NCI-H187 (cell line): ENCODE results near the gene DUSP19.
"Not testable (repeated sequence)": the region's sequence is repeated elsewhere in the genome, so short reads cannot be mapped to it uniquely, and the experiment has no call there.

ENCODE experiments used
- DNase-seq, 2 experiments: peaks; one replicate each; lab custom pipeline; 2025; lab: John Stamatoyannopoulos, UW

DUSP19 gene, protein sequence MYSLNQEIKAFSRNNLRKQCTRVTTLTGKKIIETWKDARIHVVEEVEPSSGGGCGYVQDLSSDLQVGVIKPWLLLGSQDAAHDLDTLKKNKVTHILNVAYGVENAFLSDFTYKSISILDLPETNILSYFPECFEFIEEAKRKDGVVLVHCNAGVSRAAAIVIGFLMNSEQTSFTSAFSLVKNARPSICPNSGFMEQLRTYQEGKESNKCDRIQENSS

DNA sequence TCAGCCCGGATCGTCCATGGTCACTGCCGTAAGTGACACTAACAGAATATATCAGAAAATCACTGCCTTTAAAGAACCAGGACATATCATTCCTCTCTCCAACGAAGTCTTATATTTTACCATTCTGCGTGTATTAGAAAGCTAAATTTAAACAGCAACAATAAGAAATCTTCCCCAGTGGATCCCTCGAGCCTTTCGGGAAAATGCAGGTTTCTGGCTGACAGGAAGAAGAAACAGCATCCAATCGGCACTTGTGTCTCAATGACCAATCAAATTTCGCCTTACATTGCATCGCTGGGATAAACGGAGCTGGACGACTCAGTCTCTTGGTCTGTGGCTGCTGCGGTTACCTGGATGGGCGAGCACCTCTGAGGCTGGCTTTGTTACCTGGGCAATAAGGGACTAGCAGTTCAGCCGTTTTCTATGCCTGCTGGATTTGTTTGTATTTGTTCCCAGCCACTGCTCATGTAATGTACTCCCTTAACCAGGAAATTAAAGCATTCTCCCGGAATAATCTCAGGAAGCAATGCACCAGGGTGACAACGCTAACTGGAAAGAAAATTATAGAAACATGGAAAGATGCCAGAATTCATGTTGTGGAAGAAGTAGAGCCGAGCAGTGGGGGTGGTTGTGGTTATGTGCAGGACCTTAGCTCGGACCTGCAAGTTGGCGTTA lies at the start of gene DUSP19:
DUSP19 (plus strand) TSS at position 284 of the 675 bp plus-strand sequence; CDS start at position 471, 187 bp downstream.
- DNase-seq = peak; percentile 71 to 93

DNA sequence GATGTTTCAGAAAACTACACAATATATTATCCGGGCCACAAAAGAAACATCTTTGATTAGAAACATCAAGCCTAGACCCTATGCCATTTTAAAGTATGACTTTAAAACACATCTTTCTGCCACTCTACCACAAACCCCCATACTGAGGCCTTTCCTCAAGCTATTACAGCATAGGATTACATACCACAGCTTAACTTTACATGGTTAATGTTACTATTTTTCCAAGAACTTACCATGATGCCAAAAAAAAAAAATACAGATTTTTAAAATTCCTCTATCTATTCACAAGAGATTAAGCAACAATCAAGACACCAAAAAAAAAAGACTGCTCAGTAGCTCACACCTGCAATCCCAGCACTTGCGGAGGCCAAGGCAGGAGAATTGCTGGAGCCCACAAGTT lies 49.3 kb upstream of the DUSP19 start:
- DNase-seq = no peak

DNA sequence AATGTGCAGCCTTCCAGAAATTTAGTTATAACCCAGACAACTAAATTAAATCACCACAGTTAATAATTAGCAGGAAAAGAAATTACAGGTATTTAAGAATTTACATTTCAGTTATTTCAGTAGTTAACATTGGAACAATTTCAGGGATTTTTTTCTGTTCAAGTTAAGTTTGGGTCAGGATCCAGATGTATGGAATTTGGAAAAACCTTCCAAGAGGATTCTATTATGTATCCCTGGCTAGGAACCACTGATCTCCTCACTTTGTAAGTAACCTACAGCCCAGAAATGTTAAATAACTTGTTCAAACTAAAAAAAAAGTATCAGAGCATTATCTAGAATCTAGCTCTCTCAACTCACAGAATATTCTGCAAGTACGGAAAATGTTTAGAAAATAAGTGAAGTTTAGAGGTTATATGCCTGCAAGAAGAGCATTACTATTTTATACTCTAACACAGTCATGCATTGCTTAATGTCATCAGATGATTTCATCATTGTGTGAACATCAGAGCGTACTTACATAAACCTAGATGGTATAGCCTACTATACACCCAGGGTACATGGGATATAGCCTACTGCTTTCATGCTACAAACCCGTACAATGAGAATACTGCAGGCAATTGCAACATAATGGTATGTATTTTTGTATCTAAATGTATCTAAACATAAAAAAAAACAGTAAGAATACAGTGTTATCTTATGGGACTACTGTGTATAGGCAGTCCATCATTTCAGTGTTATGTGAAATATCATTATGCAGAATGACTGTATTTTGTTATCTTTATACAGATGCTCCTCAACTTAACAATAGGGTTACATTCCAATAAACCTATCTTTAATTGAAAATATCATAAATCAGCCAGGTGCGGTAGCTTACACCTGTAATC lies 46.4 kb upstream of the DUSP19 start:
- DNase-seq = no peak

DNA sequence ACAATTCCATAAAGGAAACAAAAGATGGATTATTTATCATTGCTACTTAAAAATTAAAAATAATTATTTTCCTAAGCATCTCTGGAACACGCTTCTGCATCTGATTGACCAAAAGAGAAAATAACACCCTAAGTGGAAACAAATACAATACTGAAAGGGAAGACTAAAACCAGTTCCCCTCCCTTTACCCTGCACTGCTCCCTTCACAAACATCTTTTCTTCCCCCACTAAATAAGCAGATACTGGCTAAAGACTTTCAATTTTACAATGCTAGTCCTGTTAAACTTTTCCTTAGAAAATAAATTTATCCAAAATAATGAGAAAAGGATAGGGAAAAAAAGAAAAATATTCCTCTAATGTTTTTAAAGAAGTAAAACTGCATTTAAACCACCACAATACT lies 44.6 kb upstream of the DUSP19 start:
- DNase-seq = no peak

DNA sequence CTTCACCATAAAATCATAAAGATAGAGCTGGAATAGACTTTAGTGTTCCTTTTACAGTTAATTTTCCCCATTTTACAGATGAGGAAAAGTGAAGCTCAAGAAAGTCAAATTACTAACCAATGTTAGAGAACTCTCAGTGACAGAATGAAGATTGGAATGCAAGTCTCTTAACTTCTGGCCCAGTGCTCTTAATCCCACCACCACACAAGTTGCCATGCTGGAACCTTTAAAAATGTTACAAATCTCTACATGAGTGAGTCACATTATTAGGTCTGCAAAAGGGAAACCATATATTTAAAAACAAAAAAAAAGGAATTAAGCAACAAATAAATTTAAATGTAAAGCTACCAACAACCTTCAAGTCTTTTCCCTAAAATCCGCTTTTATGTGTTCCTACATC lies 43.7 kb upstream of the DUSP19 start:
- DNase-seq = no peak

DNA sequence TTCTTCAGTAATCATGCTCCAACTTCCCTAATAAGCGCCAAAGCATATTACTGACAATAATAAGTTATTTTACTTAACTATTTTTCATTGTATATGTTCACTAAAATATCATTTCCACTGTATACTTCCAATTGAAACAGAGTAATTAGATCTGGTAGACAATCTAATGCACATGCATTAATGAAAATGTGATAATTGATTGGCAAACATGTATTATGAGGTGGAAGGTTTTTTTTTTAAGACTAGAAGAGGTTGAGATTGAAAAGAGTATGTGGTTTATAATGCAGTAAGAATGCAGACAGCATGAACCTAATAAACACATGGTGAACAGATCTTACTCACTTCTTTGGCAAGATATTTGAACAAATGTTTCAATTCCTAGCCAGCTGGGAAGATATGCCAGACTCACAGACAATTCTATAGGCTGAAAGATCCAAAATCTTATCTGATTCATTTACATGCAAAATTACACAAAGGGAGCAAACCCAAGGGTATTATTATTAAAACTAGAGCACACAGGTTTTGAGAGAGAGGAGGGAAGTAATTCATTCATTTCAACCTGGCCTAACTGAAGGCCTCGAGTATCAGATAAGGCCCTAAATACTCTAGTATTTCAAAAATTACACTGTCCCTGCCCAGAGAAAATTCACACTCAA lies 43.1 kb upstream of the DUSP19 start:
- DNase-seq = no peak

DNA sequence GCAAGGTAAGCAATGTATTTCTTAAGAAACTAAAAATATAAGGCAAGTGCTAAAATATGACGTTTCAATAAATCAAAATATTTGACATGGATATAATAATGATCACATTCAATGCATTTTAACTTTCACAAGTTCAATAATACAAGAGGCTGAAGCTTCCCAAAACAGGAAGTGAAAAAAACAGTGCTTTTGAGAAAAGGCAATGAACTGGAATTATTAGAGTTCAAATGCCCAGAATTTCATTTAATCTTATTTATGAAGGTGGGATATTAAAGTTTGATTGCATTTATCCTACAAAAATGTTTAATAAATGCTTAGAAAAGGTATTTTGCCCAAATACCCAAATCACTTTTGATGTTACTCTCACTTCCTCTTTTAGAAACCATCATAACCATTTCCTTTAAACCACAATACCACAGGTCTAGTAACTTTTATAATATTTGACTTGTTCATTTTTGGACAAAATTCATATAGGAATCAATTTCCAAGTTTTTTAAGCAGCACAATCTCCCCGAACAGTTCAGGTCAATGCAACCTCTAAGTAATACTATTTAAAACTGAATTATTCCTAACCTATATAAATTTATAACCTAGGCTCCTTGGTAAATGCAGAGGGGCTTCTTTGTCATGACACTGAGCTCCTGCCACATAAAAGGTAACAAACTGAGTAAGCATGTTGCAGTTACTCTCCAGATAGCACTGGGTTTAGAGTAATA lies 42.4 kb upstream of the DUSP19 start:
- DNase-seq = no peak

DNA sequence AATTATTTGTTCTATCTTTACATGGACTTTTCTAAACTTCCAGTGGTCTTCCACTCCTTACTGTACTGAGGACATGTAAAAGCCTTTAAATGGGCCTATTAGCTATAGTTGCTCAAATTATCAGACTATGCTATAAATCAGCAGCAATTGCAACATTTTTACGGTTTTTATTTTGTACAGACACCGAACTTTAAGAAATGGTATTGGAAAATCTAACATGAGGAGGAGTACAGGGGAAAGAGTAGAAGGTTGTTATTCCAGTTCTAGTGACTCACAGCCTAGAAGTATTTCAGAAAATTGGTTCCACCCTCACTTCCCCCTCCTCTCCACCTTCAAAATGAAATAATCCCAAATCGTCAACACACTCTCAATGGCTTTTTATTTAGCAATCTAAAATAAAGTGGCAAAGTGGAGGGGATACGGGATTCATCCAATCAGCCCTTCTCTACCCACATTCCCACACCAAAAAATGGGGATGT lies 41.4 kb upstream of the DUSP19 start:
- no peak for DNase-seq

DNA sequence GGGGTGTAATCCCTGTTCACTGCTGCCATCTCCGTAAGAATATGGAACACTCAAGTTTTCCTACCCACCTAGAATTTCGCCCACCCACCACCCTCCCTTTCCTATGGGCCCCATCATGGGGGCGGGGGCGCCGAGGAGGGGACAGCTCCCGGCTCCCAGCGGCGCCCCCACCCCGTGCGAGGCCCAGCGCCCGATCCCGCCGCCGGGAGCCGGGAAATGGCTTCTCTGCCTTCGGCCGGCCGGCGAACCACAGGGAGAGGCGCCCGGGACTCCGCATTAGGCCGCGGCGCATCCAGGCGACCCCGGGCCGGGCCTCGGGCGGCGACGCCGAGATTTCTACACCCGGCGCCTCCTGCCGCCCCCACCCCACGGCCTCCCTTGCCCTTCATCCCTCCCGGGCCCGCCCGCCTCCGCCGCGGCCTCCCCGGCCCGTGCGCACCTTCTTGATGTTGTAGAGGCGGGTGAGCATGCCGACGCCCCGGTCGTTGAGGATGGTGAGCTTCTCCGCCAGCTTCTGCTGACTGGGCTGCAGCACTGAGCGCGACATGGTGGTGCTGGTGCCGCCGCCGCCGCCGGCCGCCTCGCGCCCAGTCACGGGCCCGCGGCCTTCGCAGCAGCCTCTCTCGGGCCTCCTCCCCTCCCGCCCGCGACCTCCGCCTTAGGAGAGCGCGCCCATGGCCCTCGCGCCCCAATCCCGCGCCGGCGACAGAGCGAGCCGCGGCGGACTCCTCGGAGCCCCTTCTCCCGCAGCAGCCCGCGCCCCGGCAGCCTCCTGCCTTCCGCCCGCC lies 40.8 kb upstream of the DUSP19 start:
- DNase-seq = no peak

DNA sequence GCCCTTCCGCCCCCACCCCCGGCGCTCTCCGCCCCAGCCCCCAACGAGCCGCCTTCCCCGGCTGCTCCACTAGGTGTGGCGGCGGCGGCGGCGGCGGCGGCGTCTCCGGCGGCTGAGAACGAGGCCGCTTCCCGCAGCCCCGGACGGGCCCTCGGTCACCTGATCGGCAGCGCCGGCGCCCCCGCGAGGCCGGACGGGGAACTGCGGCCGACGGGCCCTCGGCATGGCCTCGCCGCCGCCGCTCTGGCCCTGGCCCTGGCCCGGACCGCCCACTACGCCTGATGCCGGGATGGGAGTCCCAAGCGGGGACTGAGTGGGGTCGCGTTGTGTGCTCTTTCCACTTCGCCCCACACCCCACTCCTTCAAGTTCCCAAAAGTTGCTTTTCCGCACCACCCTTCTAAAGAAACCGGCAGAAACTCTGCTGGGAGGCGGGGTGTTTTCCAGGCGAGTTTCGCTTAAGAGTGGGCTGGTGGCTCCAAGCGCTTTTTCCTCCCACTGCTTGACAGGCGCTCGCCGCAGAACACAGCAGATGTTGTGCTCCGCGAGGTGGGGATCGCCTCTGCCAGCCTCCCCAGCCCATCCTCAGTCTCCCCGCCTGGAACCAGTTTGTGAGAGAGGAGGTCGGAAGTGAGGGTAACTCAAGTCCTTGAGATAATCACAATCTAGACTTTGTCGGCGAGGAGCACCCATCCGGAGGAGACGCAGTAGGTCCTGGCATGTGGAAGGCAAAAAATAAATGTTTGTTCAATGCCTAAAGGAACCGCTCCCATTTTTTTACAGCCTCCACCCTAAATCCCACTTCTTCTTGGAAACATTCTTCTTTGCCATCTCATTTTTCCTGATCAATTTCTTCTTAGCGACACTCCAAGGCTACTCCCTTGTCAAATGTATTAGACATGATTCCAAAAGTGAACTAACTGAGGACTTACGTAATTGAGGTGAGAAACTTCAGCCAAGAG lies 39.9 kb upstream of the DUSP19 start, which contains the start of gene NCKAP1:
NCKAP1 (minus strand) TSS at position 117 of the 960 bp plus-strand sequence. CDS start 358 bp downstream, outside the sequence.
- peak; percentile 52 to 62 for DNase-seq

DNA sequence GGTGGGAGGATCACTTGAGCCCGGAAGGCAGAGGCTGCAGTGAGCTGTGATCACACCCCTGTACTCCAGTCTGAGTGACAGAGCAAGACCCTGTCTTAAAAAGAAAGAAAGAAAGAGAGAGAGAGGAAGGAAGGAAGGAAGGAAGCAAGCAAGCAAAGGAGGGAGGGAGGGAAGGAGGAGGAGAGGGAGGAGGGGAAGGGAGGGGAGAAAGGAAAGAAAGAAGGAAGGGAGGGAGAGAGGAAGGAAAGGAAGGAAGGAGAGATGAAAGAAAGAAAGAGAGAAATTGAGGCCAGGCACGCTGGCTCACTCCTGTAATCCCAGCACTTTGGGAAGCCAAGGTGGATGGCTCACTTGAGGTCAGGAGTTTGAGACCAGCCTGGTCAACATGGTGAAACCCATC lies 37.9 kb upstream of the DUSP19 start:
- no peak for DNase-seq

DNA sequence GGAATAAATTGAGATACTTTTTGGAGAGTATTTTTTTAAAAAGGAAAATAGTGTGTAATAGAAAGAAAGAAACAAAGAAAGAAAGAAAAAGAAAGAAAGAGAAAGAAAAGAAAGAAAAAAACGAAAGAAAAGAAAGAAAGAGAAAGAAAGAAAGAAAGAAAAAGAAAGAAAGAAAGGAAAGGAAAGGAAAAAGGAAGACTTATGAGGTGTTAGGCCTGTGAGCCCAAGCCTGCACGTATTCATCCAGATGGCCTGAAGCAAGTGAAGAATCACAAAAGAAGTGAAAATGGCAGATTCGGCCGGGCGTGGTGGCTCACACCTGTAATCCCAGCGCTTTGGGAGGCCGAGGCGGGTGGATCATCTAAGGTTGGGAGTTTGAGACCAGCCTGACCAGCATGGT lies 35.0 kb upstream of the DUSP19 start:
- DNase-seq = not testable (repeated sequence)

DNA sequence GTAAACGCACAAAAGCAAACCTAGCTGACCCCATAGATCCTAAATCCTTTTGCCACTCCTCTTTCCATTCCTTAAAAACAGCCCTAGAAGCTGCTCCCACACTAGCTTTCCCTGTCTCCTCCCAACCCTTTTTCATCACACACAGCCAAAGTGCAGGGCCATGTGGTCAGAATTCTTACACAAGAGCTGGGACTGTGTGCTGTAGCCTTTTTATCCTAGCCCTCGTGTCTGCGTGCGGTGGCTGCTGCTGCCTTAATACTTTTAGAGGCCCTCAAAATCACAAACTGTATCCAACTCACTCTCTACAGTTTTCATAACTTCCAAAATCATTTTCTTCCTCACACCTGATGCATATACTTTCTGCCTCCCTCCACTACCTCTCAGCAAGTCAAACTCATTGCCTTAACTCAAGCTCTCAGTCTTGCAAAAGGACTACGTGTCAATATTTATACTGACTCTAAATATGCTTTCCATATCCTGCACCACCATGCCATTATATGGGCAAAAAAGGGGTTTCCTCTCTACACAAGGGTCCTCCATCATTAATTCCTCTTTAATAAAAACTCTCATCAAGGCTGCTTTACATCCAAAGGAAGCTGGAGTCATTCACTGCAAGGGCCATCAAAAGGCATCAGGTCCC lies 30.9 kb upstream of the DUSP19 start:
- not testable (repeated sequence) for DNase-seq

DNA sequence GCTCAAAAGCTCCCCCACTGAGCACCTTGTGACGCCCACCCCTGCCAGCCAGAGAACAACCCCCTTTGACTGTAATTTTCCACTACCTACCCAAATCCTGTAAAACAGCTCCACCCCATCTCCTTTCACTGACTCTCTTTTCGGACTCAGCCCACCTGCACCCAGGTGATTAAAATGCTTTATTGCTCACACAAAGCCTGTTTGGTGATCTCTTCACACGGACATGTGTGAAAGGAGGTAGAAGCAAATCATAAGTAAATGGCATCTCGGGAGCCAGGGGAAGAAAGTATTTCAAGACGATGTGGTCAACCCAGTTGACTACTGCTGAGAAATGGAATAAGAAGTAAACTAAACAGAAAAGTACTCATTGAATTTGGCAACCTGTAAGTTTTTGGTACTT lies 29.1 kb upstream of the DUSP19 start:
- DNase-seq = no peak

DNA sequence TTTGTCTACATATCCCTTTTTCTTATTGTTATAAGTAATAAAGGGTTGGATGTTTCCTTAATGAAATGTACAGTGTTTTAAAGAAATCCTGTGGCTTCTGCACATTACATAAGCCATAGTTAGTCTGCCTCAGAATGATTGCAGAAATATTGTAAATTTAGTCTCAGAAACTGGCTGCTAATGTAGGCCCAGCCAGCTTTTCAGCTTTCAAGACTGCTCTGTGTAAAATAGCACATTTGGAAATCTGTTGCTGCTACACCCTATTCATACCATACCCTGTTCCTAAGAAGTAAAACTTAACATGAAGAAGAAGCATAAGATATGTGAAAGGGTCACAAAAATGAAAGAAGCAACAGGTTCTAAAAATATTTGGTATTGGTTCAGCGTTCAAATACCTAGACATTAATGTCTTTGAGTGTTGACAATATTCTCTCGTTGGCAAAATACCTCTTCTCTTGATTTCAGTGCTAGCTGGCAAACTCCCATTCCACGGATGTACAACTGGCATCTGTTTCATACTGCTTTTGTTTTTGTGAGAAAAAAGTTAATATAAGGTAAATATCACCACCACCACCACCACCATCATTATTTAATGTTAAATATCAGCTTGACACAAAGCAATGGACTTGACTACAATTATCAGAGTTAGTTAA lies 21.1 kb upstream of the DUSP19 start:
- DNase-seq = no peak

DNA sequence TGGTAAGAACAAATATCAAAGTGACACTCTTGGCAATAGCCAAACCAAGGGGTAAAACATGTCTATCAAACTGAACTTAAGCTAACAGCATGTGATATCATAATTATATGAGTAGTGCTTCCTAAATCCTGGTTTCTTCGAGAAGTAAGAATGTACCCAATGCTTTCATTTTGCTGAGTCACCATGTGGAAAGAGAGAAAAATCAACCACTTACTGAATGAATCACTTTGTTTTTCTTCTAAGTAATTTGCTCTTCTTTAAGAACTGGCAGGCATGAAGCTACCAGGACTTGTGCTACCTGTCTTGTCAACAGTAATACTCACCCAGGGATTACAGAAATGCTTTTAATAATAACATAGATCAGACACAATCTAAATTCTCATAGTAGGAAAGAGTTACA lies 19.0 kb upstream of the DUSP19 start:
- DNase-seq = no peak

DNA sequence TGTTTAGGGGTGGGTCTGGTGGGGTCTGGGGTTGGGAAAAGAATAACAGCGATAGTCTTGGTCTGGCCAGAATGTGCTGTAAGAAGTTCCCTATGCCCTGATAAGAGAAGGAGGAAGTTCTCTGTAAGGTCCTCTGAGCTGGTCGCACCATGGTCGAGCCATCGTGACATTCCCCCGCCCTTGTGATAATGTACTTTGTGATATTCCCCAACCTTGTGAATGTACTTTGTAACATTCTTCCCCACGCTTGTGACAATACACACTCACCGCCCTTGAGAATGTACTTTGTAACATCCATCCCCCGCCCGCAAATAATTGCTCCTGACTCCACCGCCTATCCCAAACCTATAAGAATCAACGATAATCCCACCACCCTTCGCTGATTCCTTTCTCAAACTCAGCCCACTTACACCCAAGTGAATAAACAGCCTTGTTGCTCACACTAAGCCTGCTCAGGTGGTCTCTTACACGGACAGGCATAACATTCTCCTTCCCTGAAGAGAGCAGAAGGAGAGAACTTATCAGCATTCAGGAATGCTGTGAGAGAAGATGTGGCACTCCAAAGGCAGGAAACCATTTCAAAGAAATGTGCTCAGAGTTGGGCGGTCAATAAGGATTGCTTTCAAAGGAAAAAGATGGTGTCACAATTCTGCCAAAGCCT lies 17.8 kb upstream of the DUSP19 start:
- DNase-seq = no peak

DNA sequence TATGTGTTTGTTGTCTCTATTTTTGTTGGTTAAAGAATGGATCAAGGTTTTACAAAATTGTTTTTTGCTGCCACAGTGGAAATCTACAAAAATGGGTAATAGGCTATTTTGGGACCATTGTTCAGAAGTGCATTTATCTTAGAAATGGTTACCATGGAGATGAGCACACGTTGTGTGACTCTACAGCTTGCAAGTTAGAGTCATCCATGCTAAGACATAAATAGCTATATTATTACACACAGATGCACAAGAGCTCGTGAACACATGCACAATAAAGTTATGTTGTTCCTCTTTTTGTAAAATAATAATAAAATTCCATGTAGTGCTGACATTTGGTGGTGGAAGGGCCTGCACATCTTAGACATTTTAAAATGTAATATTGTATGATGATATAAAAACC lies 15.5 kb upstream of the DUSP19 start:
- DNase-seq = no peak
